SU-DHL-6 (cell line): Measurements from ENCODE around the gene NRP2.

Experiments used
- EZH2phosphoT487 ChIP-seq: fragments of 200-600 bp; sonication (generic), shearing (Covaris generic); conservative IDR thresholded peaks from 2 replicates; pipeline ENCODE4 v1.6.1; 2018; ENCODE audit warnings: mild to moderate bottlenecking, antibody characterized with exemption, low read length, moderate library complexity, mixed read lengths
- TF ChIP-seq, protein P1 (sequence below): fragments of 200-600 bp; sonication (generic); IDR thresholded peaks from one replicate; pipeline ENCODE4 v1.5.1; 2017; ENCODE audit warnings: antibody characterized with exemption, mild to moderate bottlenecking, low read length, moderate library complexity; ENCODE audit not compliant: insufficient read depth, poor library complexity, severe bottlenecking

DNA sequence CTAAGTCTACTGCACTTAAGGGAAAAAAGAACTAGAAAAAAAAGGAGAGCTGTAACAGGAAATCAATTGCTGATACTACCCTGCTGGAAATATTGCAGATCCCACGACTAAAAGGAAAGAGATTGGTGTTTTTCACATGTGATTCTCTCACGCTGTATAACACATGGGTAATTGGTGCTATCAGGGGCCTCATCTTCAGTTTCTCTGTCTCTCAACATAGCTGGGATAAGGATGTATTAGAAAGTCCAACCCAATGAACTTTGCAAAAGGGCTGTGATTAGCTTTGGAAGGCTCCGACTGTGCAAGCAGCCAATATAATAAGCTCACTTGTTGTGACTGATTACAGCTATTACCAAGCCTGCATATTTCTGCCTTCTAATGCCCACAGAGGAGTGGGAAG lies 133.4 kb downstream of the NRP2 start:
- TF ChIP-seq, protein P1, sequence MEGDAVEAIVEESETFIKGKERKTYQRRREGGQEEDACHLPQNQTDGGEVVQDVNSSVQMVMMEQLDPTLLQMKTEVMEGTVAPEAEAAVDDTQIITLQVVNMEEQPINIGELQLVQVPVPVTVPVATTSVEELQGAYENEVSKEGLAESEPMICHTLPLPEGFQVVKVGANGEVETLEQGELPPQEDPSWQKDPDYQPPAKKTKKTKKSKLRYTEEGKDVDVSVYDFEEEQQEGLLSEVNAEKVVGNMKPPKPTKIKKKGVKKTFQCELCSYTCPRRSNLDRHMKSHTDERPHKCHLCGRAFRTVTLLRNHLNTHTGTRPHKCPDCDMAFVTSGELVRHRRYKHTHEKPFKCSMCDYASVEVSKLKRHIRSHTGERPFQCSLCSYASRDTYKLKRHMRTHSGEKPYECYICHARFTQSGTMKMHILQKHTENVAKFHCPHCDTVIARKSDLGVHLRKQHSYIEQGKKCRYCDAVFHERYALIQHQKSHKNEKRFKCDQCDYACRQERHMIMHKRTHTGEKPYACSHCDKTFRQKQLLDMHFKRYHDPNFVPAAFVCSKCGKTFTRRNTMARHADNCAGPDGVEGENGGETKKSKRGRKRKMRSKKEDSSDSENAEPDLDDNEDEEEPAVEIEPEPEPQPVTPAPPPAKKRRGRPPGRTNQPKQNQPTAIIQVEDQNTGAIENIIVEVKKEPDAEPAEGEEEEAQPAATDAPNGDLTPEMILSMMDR = no peak
- no peak for TF ChIP-seq EZH2phosphoT487
